HG03565 (cell line): ENCODE results near the gene VSTM2L.
A peak's percentile ranks its signal among the peaks of the same experiment; 100 is the strongest.

Experiments used
- ATAC-seq: cut with Tn5 transposase; IDR thresholded peaks from one replicate; pipeline ENCODE4 v1.9.1; 2021; ENCODE audit warnings: mild to moderate bottlenecking, moderate library complexity; ENCODE audit not compliant: unreplicated experiment

Gene VSTM2L

GRCh38 chr20:37986044-37986858 is 83.3 kb downstream of the VSTM2L start:
- no peak for ATAC-seq

GRCh38 chr20:37986873-37987601 is 84.1 kb downstream of the VSTM2L start:
- ATAC-seq: no peak

- no peak for ATAC-seq
Measured at GRCh38 chr20:37987602-37988290, 84.8 kb downstream of the VSTM2L start.

GRCh38 chr20:37988306-37988954 is 85.5 kb downstream of the VSTM2L start:
- ATAC-seq: no peak

- no peak for ATAC-seq
Measured at GRCh38 chr20:37989601-37990295, 86.8 kb downstream of the VSTM2L start.

GRCh38 chr20:37990571-37991151 is 87.7 kb downstream of the VSTM2L start:
- ATAC-seq: peak; percentile 80

GRCh38 chr20:37991157-37991866 is 88.4 kb downstream of the VSTM2L start:
- no peak for ATAC-seq

GRCh38 chr20:37991908-37992307 is 89.0 kb downstream of the VSTM2L start:
- ATAC-seq: no peak

GRCh38 chr20:37992802-37993409 is 90.0 kb downstream of the VSTM2L start:
- ATAC-seq: no peak

- ATAC-seq: no peak
Measured at GRCh38 chr20:37994512-37994911, 91.6 kb downstream of the VSTM2L start.
